T-helper 2 cell treated with Interferon-gamma antibody and Interleukin-4, amounts not matched to agents 100 ng/mL and 5 ng/mL, for 36 hours (primary cell): ENCODE measurements around the gene EFNA3. TPM values are rescaled to one million over a fixed set of nuclear protein-coding genes. Genes with fewer than 3 reads are reported as not detected.
"Not testable (repeated sequence)": the region's sequence is repeated elsewhere in the genome, so short reads cannot be mapped to it uniquely, and the experiment has no call there.

Experiments
- intact Hi-C: fragments of 100-400 bp; cut with micrococcal nuclease; formaldehyde crosslinking; loops from one replicate; pipeline ENCODE4 v1.15.1; 2023
- total RNA-seq: library from RNA; stranded (reverse); gene quantifications from 2 replicates; pipeline ENCODE4 v1.2.3, GENCODE V29; 2022

Gene EFNA3
- total RNA-seq, 1 donor from 2014 or later: 2.4 TPM

- intact Hi-C loops: no loop called here
Observed at GRCh38 chr1:155106862-155107261, 28.2 kb downstream of the EFNA3 start.

- intact Hi-C loops: no loop called here
Observed at GRCh38 chr1:155107309-155108264, 28.9 kb downstream of the EFNA3 start.

- intact Hi-C loops: no loop called here
Observed at GRCh38 chr1:155108296-155108695, 29.7 kb downstream of the EFNA3 start.

- intact Hi-C loops: no loop called here
Observed at GRCh38 chr1:155110381-155110780, 31.7 kb downstream of the EFNA3 start.

GRCh38 chr1:155110826-155111225, 32.2 kb downstream of the EFNA3 start:
- intact Hi-C loops: no loop called here

GRCh38 chr1:155113450-155113980, 34.9 kb downstream of the EFNA3 start:
- intact Hi-C loops: no loop called here

GRCh38 chr1:155116113-155116764, 37.6 kb downstream of the EFNA3 start:
- intact Hi-C loops: no loop called here

- intact Hi-C loops: no loop called here
Observed at GRCh38 chr1:155117610-155118009, 39.0 kb downstream of the EFNA3 start.

GRCh38 chr1:155118090-155118489, 39.5 kb downstream of the EFNA3 start:
- intact Hi-C loops: not testable (repeated sequence)

- intact Hi-C loops: no loop called here
Observed at GRCh38 chr1:155120253-155120652, 41.6 kb downstream of the EFNA3 start.

- intact Hi-C loops: no loop called here
Observed at GRCh38 chr1:155121249-155121648, 42.6 kb downstream of the EFNA3 start.

GRCh38 chr1:155122308-155122707, 43.7 kb downstream of the EFNA3 start:
- intact Hi-C loops: no loop called here

- intact Hi-C loops: no loop called here
Observed at GRCh38 chr1:155123801-155124200, 45.2 kb downstream of the EFNA3 start.

GRCh38 chr1:155124503-155125463, 46.1 kb downstream of the EFNA3 start:
- intact Hi-C loops: loop anchor here (5.0 kb wide), 1 partner anchor 32 kb away; no protein-coding TSS in a partner anchor

- intact Hi-C loops: loop anchor here (5.0 kb wide), 1 partner anchor 33 kb away; no protein-coding TSS in a partner anchor
Observed at GRCh38 chr1:155125511-155125945, 46.9 kb downstream of the EFNA3 start.

- intact Hi-C loops: loop anchor here (5.0 kb wide), 1 partner anchor 34 kb away; no protein-coding TSS in a partner anchor
Observed at GRCh38 chr1:155125946-155126555, 47.4 kb downstream of the EFNA3 start.

- intact Hi-C loops: loop anchor here (5.0 kb wide), 1 partner anchor 34 kb away; no protein-coding TSS in a partner anchor
Observed at GRCh38 chr1:155126556-155127104, 48.0 kb downstream of the EFNA3 start.

- intact Hi-C loops: loop anchor here (5.0 kb wide), 1 partner anchor 35 kb away; no protein-coding TSS in a partner anchor
Observed at GRCh38 chr1:155127105-155127966, 48.7 kb downstream of the EFNA3 start, which contains the start of gene EFNA1. EFNA1 (plus strand) TSS chr1:155127876; CDS start chr1:155127978, 102 bp downstream.
